NCI-H82 treated with DMSO at 0.1 percent for 48 hours (cell line): ENCODE measurements around the gene FADD.
"Not testable (repeated sequence)": the region's sequence is repeated elsewhere in the genome, so short reads cannot be mapped to it uniquely, and the experiment has no call there.

Experiments used
- DNase-seq: peaks from one replicate; lab custom pipeline; 2025; ENCODE audit not compliant: unreplicated experiment; lab: John Stamatoyannopoulos, UW

Gene FADD

GRCh38 chr11:70203751-70204465 is 812 bp downstream of the FADD start:
- no peak for DNase-seq

GRCh38 chr11:70204466-70204799 is 1.3 kb downstream of the FADD start:
- no peak for DNase-seq

GRCh38 chr11:70205049-70205725 is 2.1 kb downstream of the FADD start:
- DNase-seq, result no peak

GRCh38 chr11:70205766-70206165 is 2.7 kb downstream of the FADD start:
- no peak for DNase-seq

- no peak for DNase-seq
Measured at GRCh38 chr11:70206226-70206981, 3.3 kb downstream of the FADD start.

- DNase-seq, result no peak
Measured at GRCh38 chr11:70206982-70207376, 3.9 kb downstream of the FADD start.

- no peak for DNase-seq
Measured at GRCh38 chr11:70207531-70208131, 4.5 kb downstream of the FADD start.

GRCh38 chr11:70209391-70209912 is 6.4 kb downstream of the FADD start:
- no peak for DNase-seq

- no peak for DNase-seq
Measured at GRCh38 chr11:70210051-70210501, 7.0 kb downstream of the FADD start.

GRCh38 chr11:70210530-70210929 is 7.4 kb downstream of the FADD start:
- no peak for DNase-seq

- DNase-seq, result no peak
Measured at GRCh38 chr11:70212227-70212811, 9.2 kb downstream of the FADD start.

- DNase-seq, result not testable (repeated sequence)
Measured at GRCh38 chr11:70217388-70217787, 14.3 kb downstream of the FADD start.

GRCh38 chr11:70218076-70218475 is 15.0 kb downstream of the FADD start:
- peak; percentile 14 for DNase-seq

- peak; percentile 10 for DNase-seq
Measured at GRCh38 chr11:70220136-70220535, 17.0 kb downstream of the FADD start.

- no peak for DNase-seq
Measured at GRCh38 chr11:70220920-70221319, 17.8 kb downstream of the FADD start.

- no peak for DNase-seq
Measured at GRCh38 chr11:70225681-70226177, 22.6 kb downstream of the FADD start.

- no peak for DNase-seq
Measured at GRCh38 chr11:70226183-70226582, 23.1 kb downstream of the FADD start.

- no peak for DNase-seq
Measured at GRCh38 chr11:70226967-70227366, 23.9 kb downstream of the FADD start.

- no peak for DNase-seq
Measured at GRCh38 chr11:70229737-70230136, 26.6 kb downstream of the FADD start.

- no peak for DNase-seq
Measured at GRCh38 chr11:70230151-70230839, 27.2 kb downstream of the FADD start.
